DOHH2 (cell line): Measurements from ENCODE around the gene SAP130.

ENCODE experiments used
- H3F3A ChIP-seq: fragments of 200-600 bp; sonication (generic), shearing (Covaris generic); 2 replicates; pipeline ENCODE4 v1.6.0; 2016; ENCODE audit warnings: antibody characterized with exemption, mild to moderate bottlenecking; ENCODE audit not compliant: control insufficient read depth, insufficient read depth
- H3K27ac ChIP-seq: fragments of 200-600 bp; sonication (generic); 2 replicates; pipeline ENCODE4 v1.5.1; 2014; ENCODE audit warnings: low read depth, mild to moderate bottlenecking, low read length, moderate library complexity
- H3K27me3 ChIP-seq: fragments of 200-600 bp; sonication (generic); 2 replicates; pipeline ENCODE4 v1.6.1; 2014; ENCODE audit warnings: mild to moderate bottlenecking, low read length, mixed read lengths; ENCODE audit not compliant: control insufficient read depth
- H3K36me3 ChIP-seq: fragments of 200-600 bp; sonication (generic); 2 replicates; pipeline ENCODE4 v1.6.1; 2014; ENCODE audit warnings: mild to moderate bottlenecking, low read length, moderate library complexity, mixed read lengths; ENCODE audit not compliant: control insufficient read depth
- H3K4me1 ChIP-seq: fragments of 200-600 bp; sonication (generic); 2 replicates; pipeline ENCODE4 v1.6.1; 2014; ENCODE audit warnings: mild to moderate bottlenecking, low read length, mixed read lengths; ENCODE audit not compliant: control insufficient read depth
- H3K4me2 ChIP-seq: fragments of 200-600 bp; sonication (generic); 2 replicates; pipeline ENCODE4 v1.6.0; 2014; ENCODE audit warnings: mild to moderate bottlenecking, low read length, moderate library complexity
- H3K4me3 ChIP-seq: fragments of 200-600 bp; sonication (generic); 2 replicates; pipeline ENCODE4 v1.5.1; 2014; ENCODE audit warnings: mild to moderate bottlenecking, low read length, mixed read lengths
- H3K79me2 ChIP-seq: fragments of 200-600 bp; sonication (generic); 2 replicates; pipeline ENCODE4 v1.6.1; 2014; ENCODE audit warnings: mild to moderate bottlenecking, low read length, mixed read lengths; ENCODE audit not compliant: control insufficient read depth
- H3K9me2 ChIP-seq: fragments of 200-600 bp; sonication (generic); replicated peaks from 2 replicates; pipeline ENCODE4 v1.6.1; 2014; ENCODE audit warnings: mild to moderate bottlenecking, low read length, mixed read lengths; ENCODE audit not compliant: control insufficient read depth
- H3K9me3 ChIP-seq: fragments of 200-600 bp; sonication (generic); 2 replicates; pipeline ENCODE4 v1.6.1; 2014; ENCODE audit warnings: antibody characterized with exemption, low read length, mixed read lengths; ENCODE audit not compliant: control insufficient read depth, insufficient read depth
- H4K20me1 ChIP-seq: fragments of 200-600 bp; sonication (generic); 2 replicates; pipeline ENCODE4 v1.6.0; 2014; ENCODE audit warnings: low read depth, mild to moderate bottlenecking, antibody characterized with exemption, low read length, moderate library complexity; ENCODE audit not compliant: control insufficient read depth, insufficient read depth
- CTCF ChIP-seq: fragments of 200-600 bp; sonication (generic); IDR thresholded peaks from one replicate; pipeline ENCODE4 v1.5.1; 2014; ENCODE audit warnings: antibody characterized with exemption, mild to moderate bottlenecking, low read depth, low read length; ENCODE audit not compliant: poor library complexity, severe bottlenecking
- EZH2phosphoT487 ChIP-seq: fragments of 200-600 bp; sonication (generic); IDR thresholded peaks from 2 replicates; pipeline ENCODE4 v1.6.1; 2017; ENCODE audit warnings: borderline replicate concordance, mild to moderate bottlenecking, antibody characterized with exemption, low read length, moderate library complexity, mixed read lengths

The SAP130 gene

GRCh38 chr2:127985735-127986134 lies 42.1 kb downstream of the SAP130 start:
- H3K27ac ChIP-seq: no peak overlapping the region
- TF ChIP-seq CTCF: no peak
- no peak for TF ChIP-seq EZH2phosphoT487
- no peaks in the 10 kb centered on the region for H3K9me2 ChIP-seq
- no peak overlapping the region for H3K4me2 ChIP-seq
- H3K4me3 ChIP-seq: no peak overlapping the region
- H3K79me2 ChIP-seq: no peaks in the 10 kb centered on the region
- H3K36me3 ChIP-seq: peaks cover 84% of the 10 kb centered on the region
- H3F3A ChIP-seq: no peaks in the 10 kb centered on the region
- no peaks in the 10 kb centered on the region for H4K20me1 ChIP-seq
- H3K9me3 ChIP-seq: no peaks in the 10 kb centered on the region
- no peaks in the 10 kb centered on the region for H3K27me3 ChIP-seq
- H3K4me1 ChIP-seq: no peaks in the 10 kb centered on the region

- Histone ChIP-seq H3K36me3 (peaks cover 86% of the 10 kb centered on the region), H3K27me3 (no peaks in the 10 kb centered on the region), H3K4me1 (no peaks in the 10 kb centered on the region), H3K9me2 (no peaks in the 10 kb centered on the region), H3K9me3 (no peaks in the 10 kb centered on the region), H3K79me2 (no peaks in the 10 kb centered on the region), H3K4me3 (no peak overlapping the region), H3K4me2 (no peak overlapping the region), H3K27ac (no peak overlapping the region), H3F3A (no peaks in the 10 kb centered on the region), H4K20me1 (no peaks in the 10 kb centered on the region)
- TF ChIP-seq CTCF: no peak
Observed at GRCh38 chr2:127985026-127985734, 42.7 kb downstream of the SAP130 start.

GRCh38 chr2:127984551-127984950 lies 43.3 kb downstream of the SAP130 start:
- H3K4me2 ChIP-seq: no peak overlapping the region
- peaks cover 81% of the 10 kb centered on the region for H3K36me3 ChIP-seq

More at GRCh38 chr2:127984551-127984950, 43.3 kb downstream of the SAP130 start:
- Histone ChIP-seq H3K27ac (no peak overlapping the region), H3K79me2 (no peaks in the 10 kb centered on the region), H3F3A (no peaks in the 10 kb centered on the region), H3K9me2 (no peaks in the 10 kb centered on the region), H4K20me1 (no peaks in the 10 kb centered on the region), H3K27me3 (no peaks in the 10 kb centered on the region), H3K4me3 (no peak overlapping the region), H3K9me3 (no peaks in the 10 kb centered on the region), H3K4me1 (no peaks in the 10 kb centered on the region)
- no peak for TF ChIP-seq CTCF
